Subcutaneous adipose tissue (tissue), 4 donors: ENCODE results near the gene CBFB. TPM values are rescaled to one million over a fixed set of nuclear protein-coding genes. Genes with fewer than 3 reads are reported as not detected.

ENCODE experiments used
- CTCF ChIP-seq: fragments of 450-650 bp; IDR thresholded peaks from one replicate; pipeline ENCODE4 v1.5.1; 2016; ENCODE audit warnings: low read depth, mild to moderate bottlenecking, control low read depth, antibody characterized with exemption, moderate library complexity
- total RNA-seq, 4 donors: library from RNA; depleted of rRNA; stranded (reverse); fragments of >200 nt; gene quantifications; one replicate each; pipeline ENCODE4 v1.1.0, GENCODE V29; 2016

CBFB gene
- 10 to 100 TPM; 35.2 to 46.2 (median 42.4) TPM for total RNA-seq

- no peak for TF ChIP-seq CTCF
These were observed at the start of gene CBFB for GRCh38 chr16:67028696-67029253. CBFB (plus strand) TSS chr16:67029149; CDS start chr16:67029408, 259 bp downstream.

GRCh38 chr16:66983033-66983432 is 45.9 kb upstream of the CBFB start:
- no peak for TF ChIP-seq CTCF

- no peak for TF ChIP-seq CTCF
These were observed 44.0 kb upstream of the CBFB start for GRCh38 chr16:66984892-66985311.

DNA sequence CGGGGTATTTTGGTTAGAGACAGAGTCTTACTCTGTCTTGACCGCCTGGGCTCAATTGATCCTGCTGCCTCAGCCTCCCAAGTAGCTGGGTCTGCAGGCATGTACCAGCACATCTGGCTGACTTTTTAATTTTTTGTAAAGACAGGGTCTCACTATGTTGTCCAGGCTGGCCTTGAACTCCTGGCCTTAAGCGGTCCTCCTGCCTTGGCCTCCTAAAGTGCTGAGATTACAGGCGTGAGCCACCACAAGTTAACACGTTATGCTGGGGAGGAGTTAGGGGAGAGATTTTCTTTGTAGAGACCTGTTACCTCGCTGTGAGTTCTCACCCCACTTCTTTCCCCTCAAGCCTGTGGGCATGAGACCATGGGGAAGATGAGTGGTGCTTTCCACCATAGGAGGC is 42.4 kb upstream of the CBFB start:
- TF ChIP-seq CTCF: no peak

GRCh38 chr16:66988197-66988788 is 40.7 kb upstream of the CBFB start, which contains the start of gene CES4A:
CES4A (plus strand) TSS chr16:66988589; CDS start chr16:66988773, 184 bp downstream.
- no peak for TF ChIP-seq CTCF

DNA sequence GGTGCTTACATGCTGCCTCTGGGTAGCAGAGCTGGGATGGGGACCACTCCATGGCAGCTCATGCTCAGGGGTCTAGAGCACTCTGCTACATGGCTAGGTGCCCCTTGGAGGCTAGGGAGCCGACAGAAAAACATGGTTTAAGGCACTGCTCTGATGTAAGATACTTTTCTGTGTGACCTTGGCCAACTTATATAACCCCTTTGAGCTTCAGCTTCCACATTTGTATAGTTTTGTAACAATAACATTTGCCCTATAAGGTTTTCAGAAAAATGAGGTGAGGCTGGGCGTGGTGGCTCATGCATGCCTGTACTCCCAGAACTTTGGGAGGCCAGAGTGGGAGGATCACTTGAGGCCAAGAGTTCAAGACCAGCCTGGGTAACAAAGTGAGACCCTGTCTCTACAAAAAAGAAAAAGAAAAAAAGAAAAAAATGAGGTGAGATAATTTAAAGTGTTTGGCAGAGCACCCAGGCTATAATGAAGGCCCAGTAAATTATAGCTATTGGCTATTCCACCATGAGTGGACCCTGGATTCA is 37.3 kb upstream of the CBFB start:
- no peak for TF ChIP-seq CTCF

- TF ChIP-seq CTCF: no peak
These were observed 32.5 kb upstream of the CBFB start for GRCh38 chr16:66996324-66996982.
